Measurements from ENCODE around the gene CENPQ.
"Not testable (repeated sequence)": the region's sequence is repeated elsewhere in the genome, so short reads cannot be mapped to it uniquely, and the experiment has no call there.

Gene CENPQ

GRCh38 chr6:49463612-49463967 is 420 bp downstream of the CENPQ start:
- no peaks in the 10 kb centered on the region for H3K36me3 ChIP-seq (ENCODE audit: control insufficient read depth, low read depth, low read length)
- H3K27ac ChIP-seq (ENCODE audit: low read length), result peak overlapping the region; percentile 57
- H3K9me3 ChIP-seq (ENCODE audit: control insufficient read depth, low read depth, low read length), result no peaks in the 10 kb centered on the region
- no peaks in the 10 kb centered on the region for H3K4me1 ChIP-seq (ENCODE audit: control insufficient read depth, low read depth, low read length)
- peak overlapping the region; percentile 85 for H3K9ac ChIP-seq (ENCODE audit: low read length)
- H3K4me3 ChIP-seq (ENCODE audit: low read length), result peak overlapping the region; percentile 79
- H3K27me3 ChIP-seq (ENCODE audit: control insufficient read depth, insufficient read depth, low read length), result no peaks in the 10 kb centered on the region

GRCh38 chr6:49464691-49465090 is 1.5 kb downstream of the CENPQ start:
- no peaks in the 10 kb centered on the region for H3K9me3 ChIP-seq (ENCODE audit: control insufficient read depth, low read depth, low read length)
- no peaks in the 10 kb centered on the region for H3K27me3 ChIP-seq (ENCODE audit: control insufficient read depth, insufficient read depth, low read length)
- H3K4me1 ChIP-seq (ENCODE audit: control insufficient read depth, low read depth, low read length), result no peaks in the 10 kb centered on the region
- H3K36me3 ChIP-seq (ENCODE audit: control insufficient read depth, low read depth, low read length), result no peaks in the 10 kb centered on the region
- peak overlapping the region; percentile 79 for H3K4me3 ChIP-seq (ENCODE audit: low read length)
- H3K9ac ChIP-seq (ENCODE audit: low read length), result no peak overlapping the region
- H3K27ac ChIP-seq (ENCODE audit: low read length), result no peak overlapping the region

GRCh38 chr6:49468042-49468441 is 4.9 kb downstream of the CENPQ start:
- Histone ChIP-seq H3K9me3 (ENCODE audit: control insufficient read depth, low read depth, low read length) (no peaks in the 10 kb centered on the region), H3K36me3 (ENCODE audit: control insufficient read depth, low read depth, low read length) (peaks cover 23% of the 10 kb centered on the region), H3K4me3 (ENCODE audit: low read length) (no peak overlapping the region), H3K4me1 (ENCODE audit: control insufficient read depth, low read depth, low read length) (no peaks in the 10 kb centered on the region), H3K27me3 (ENCODE audit: control insufficient read depth, insufficient read depth, low read length) (no peaks in the 10 kb centered on the region), H3K27ac (ENCODE audit: low read length) (no peak overlapping the region), H3K9ac (ENCODE audit: low read length) (no peak overlapping the region)

GRCh38 chr6:49476564-49476963 is 13.4 kb downstream of the CENPQ start:
- not testable (repeated sequence) for H3K9me3 ChIP-seq (ENCODE audit: control insufficient read depth, low read depth, low read length); H3K4me3 ChIP-seq (ENCODE audit: low read length); H3K4me1 ChIP-seq (ENCODE audit: control insufficient read depth, low read depth, low read length); H3K27me3 ChIP-seq (ENCODE audit: control insufficient read depth, insufficient read depth, low read length); H3K9ac ChIP-seq (ENCODE audit: low read length); H3K27ac ChIP-seq (ENCODE audit: low read length)
- peaks cover 25% of the 10 kb centered on the region for H3K36me3 ChIP-seq (ENCODE audit: control insufficient read depth, low read depth, low read length)

GRCh38 chr6:49479308-49479970 is 16.3 kb downstream of the CENPQ start:
- Histone ChIP-seq H3K4me1 (ENCODE audit: control insufficient read depth, low read depth, low read length) (no peaks in the 10 kb centered on the region), H3K27ac (ENCODE audit: low read length) (no peak overlapping the region), H3K9ac (ENCODE audit: low read length) (no peak overlapping the region), H3K27me3 (ENCODE audit: control insufficient read depth, insufficient read depth, low read length) (no peaks in the 10 kb centered on the region), H3K4me3 (ENCODE audit: low read length) (no peak overlapping the region), H3K9me3 (ENCODE audit: control insufficient read depth, low read depth, low read length) (no peaks in the 10 kb centered on the region), H3K36me3 (ENCODE audit: control insufficient read depth, low read depth, low read length) (peaks cover 8% of the 10 kb centered on the region)

- H3K9ac ChIP-seq (ENCODE audit: low read length); H3K4me1 ChIP-seq (ENCODE audit: control insufficient read depth, low read depth, low read length); H3K27ac ChIP-seq (ENCODE audit: low read length); H3K9me3 ChIP-seq (ENCODE audit: control insufficient read depth, low read depth, low read length); H3K4me3 ChIP-seq (ENCODE audit: low read length); H3K27me3 ChIP-seq (ENCODE audit: control insufficient read depth, insufficient read depth, low read length): not testable (repeated sequence)
- H3K36me3 ChIP-seq (ENCODE audit: control insufficient read depth, low read depth, low read length), result peaks cover 21% of the 10 kb centered on the region
Observed at GRCh38 chr6:49481846-49482245, 18.7 kb downstream of the CENPQ start.

GRCh38 chr6:49483380-49483779 is 20.2 kb downstream of the CENPQ start:
- not testable (repeated sequence) for H3K4me1 ChIP-seq (ENCODE audit: control insufficient read depth, low read depth, low read length); H3K9me3 ChIP-seq (ENCODE audit: control insufficient read depth, low read depth, low read length); H3K27ac ChIP-seq (ENCODE audit: low read length); H3K9ac ChIP-seq (ENCODE audit: low read length); H3K4me3 ChIP-seq (ENCODE audit: low read length); H3K27me3 ChIP-seq (ENCODE audit: control insufficient read depth, insufficient read depth, low read length)
- peaks cover 22% of the 10 kb centered on the region for H3K36me3 ChIP-seq (ENCODE audit: control insufficient read depth, low read depth, low read length)

- H3K9ac ChIP-seq (ENCODE audit: low read length), result no peak overlapping the region
- H3K9me3 ChIP-seq (ENCODE audit: control insufficient read depth, low read depth, low read length), result no peaks in the 10 kb centered on the region
- H3K4me1 ChIP-seq (ENCODE audit: control insufficient read depth, low read depth, low read length), result no peaks in the 10 kb centered on the region
- H3K27ac ChIP-seq (ENCODE audit: low read length), result no peak overlapping the region
- no peak overlapping the region for H3K4me3 ChIP-seq (ENCODE audit: low read length)
- H3K27me3 ChIP-seq (ENCODE audit: control insufficient read depth, insufficient read depth, low read length), result no peaks in the 10 kb centered on the region
- H3K36me3 ChIP-seq (ENCODE audit: control insufficient read depth, low read depth, low read length), result peaks cover 48% of the 10 kb centered on the region
Observed at GRCh38 chr6:49490633-49491032, 27.5 kb downstream of the CENPQ start.

GRCh38 chr6:49497304-49497703 is 34.1 kb downstream of the CENPQ start:
- H3K27ac ChIP-seq (ENCODE audit: low read length), result no peak overlapping the region

GRCh38 chr6:49499126-49499525 is 36.0 kb downstream of the CENPQ start:
- Histone ChIP-seq H3K27me3 (ENCODE audit: control insufficient read depth, insufficient read depth, low read length) (no peaks in the 10 kb centered on the region), H3K9ac (ENCODE audit: low read length) (no peak overlapping the region), H3K4me3 (ENCODE audit: low read length) (no peak overlapping the region), H3K27ac (ENCODE audit: low read length) (no peak overlapping the region), H3K4me1 (ENCODE audit: control insufficient read depth, low read depth, low read length) (no peaks in the 10 kb centered on the region), H3K9me3 (ENCODE audit: control insufficient read depth, low read depth, low read length) (no peaks in the 10 kb centered on the region), H3K36me3 (ENCODE audit: control insufficient read depth, low read depth, low read length) (no peaks in the 10 kb centered on the region)

More at GRCh38 chr6:49497304-49497703, 34.1 kb downstream of the CENPQ start:
- Histone ChIP-seq H3K9me3 (ENCODE audit: control insufficient read depth, low read depth, low read length) (no peaks in the 10 kb centered on the region), H3K9ac (ENCODE audit: low read length) (no peak overlapping the region), H3K27me3 (ENCODE audit: control insufficient read depth, insufficient read depth, low read length) (no peaks in the 10 kb centered on the region), H3K36me3 (ENCODE audit: control insufficient read depth, low read depth, low read length) (peaks cover 4% of the 10 kb centered on the region), H3K4me3 (ENCODE audit: low read length) (no peak overlapping the region), H3K4me1 (ENCODE audit: control insufficient read depth, low read depth, low read length) (no peaks in the 10 kb centered on the region)

- no peaks in the 10 kb centered on the region for H3K9me3 ChIP-seq (ENCODE audit: control insufficient read depth, low read depth, low read length)
- no peaks in the 10 kb centered on the region for H3K36me3 ChIP-seq (ENCODE audit: control insufficient read depth, low read depth, low read length)
- no peak within 1 kb of the TSS for H3K27ac ChIP-seq (ENCODE audit: low read length)
- no peaks in the 10 kb centered on the region for H3K4me1 ChIP-seq (ENCODE audit: control insufficient read depth, low read depth, low read length)
- H3K4me3 ChIP-seq (ENCODE audit: low read length), result no peak within 1 kb of the TSS
- no peak within 1 kb of the TSS for H3K9ac ChIP-seq (ENCODE audit: low read length)
- no peaks in the 10 kb centered on the region for H3K27me3 ChIP-seq (ENCODE audit: control insufficient read depth, insufficient read depth, low read length)
Observed at GRCh38 chr6:49499623-49500022, 36.5 kb downstream of the CENPQ start, which contains the start of gene GLYATL3. Gene GLYATL3, plus strand, starts transcription at chr6:49499923. Its CDS starts 12,068 bp downstream, at chr6:49511991.

GRCh38 chr6:49504666-49505065 is 41.5 kb downstream of the CENPQ start:
- Histone ChIP-seq H3K9me3 (ENCODE audit: control insufficient read depth, low read depth, low read length) (peaks cover 3% of the 10 kb centered on the region), H3K27me3 (ENCODE audit: control insufficient read depth, insufficient read depth, low read length) (no peaks in the 10 kb centered on the region)

More at GRCh38 chr6:49504666-49505065, 41.5 kb downstream of the CENPQ start:
- H3K36me3 ChIP-seq (ENCODE audit: control insufficient read depth, low read depth, low read length), result no peaks in the 10 kb centered on the region
- no peaks in the 10 kb centered on the region for H3K4me1 ChIP-seq (ENCODE audit: control insufficient read depth, low read depth, low read length)
- no peak overlapping the region for H3K27ac ChIP-seq (ENCODE audit: low read length)
- H3K4me3 ChIP-seq (ENCODE audit: low read length), result no peak overlapping the region
- H3K9ac ChIP-seq (ENCODE audit: low read length), result no peak overlapping the region

Data from iPS-18a (cell line).